M059J (cell line): ENCODE results near the gene CAPN12. TPM values are rescaled to one million over a fixed set of nuclear protein-coding genes. Genes with fewer than 3 reads are reported as not detected.

Source experiments
- DNase-seq: peaks from one replicate; pipeline ENCODE4 v3.0.0-alpha.2; 2012; ENCODE audit warnings: low read depth
- total RNA-seq: library from RNA; depleted of rRNA; stranded (reverse); fragments of >200 nt; shearing (Covaris generic); gene quantifications from 2 replicates; pipeline ENCODE4 v1.2.3, GENCODE V29; 2014

Gene CAPN12
- total RNA-seq, 1 experiment from 2014 or later = 1.0 TPM

GRCh38 chr19:38726761-38727301 is 17.4 kb downstream of the CAPN12 start:
- DNase-seq = no peak

- DNase-seq = no peak
Measured at GRCh38 chr19:38726284-38726673, 18.0 kb downstream of the CAPN12 start.

- no peak for DNase-seq
Measured at GRCh38 chr19:38725469-38726283, 18.6 kb downstream of the CAPN12 start.

- no peak for DNase-seq
Measured at GRCh38 chr19:38723990-38724854, 20.1 kb downstream of the CAPN12 start.

GRCh38 chr19:38723606-38723965 is 20.7 kb downstream of the CAPN12 start:
- DNase-seq = no peak

- DNase-seq = no peak
Measured at GRCh38 chr19:38722947-38723605, 21.2 kb downstream of the CAPN12 start.

GRCh38 chr19:38721979-38722773 is 22.1 kb downstream of the CAPN12 start:
- DNase-seq = no peak

GRCh38 chr19:38721496-38721895 is 22.8 kb downstream of the CAPN12 start:
- no peak for DNase-seq

- DNase-seq = no peak
Measured at GRCh38 chr19:38720559-38721236, 23.6 kb downstream of the CAPN12 start.

GRCh38 chr19:38719761-38720558 is 24.3 kb downstream of the CAPN12 start:
- peak; percentile 65 for DNase-seq

- peak; percentile 67 for DNase-seq
Measured at GRCh38 chr19:38718747-38719543, 25.3 kb downstream of the CAPN12 start.

- no peak for DNase-seq
Measured at GRCh38 chr19:38717855-38718254, 26.4 kb downstream of the CAPN12 start.

GRCh38 chr19:38717051-38717450 is 27.2 kb downstream of the CAPN12 start:
- no peak for DNase-seq

- no peak for DNase-seq
Measured at GRCh38 chr19:38715555-38715954, 28.7 kb downstream of the CAPN12 start.

- DNase-seq = no peak
Measured at GRCh38 chr19:38714354-38714778, 29.9 kb downstream of the CAPN12 start.

GRCh38 chr19:38713865-38714264 is 30.4 kb downstream of the CAPN12 start:
- no peak for DNase-seq

- DNase-seq = no peak
Measured at GRCh38 chr19:38713227-38713649, 31.0 kb downstream of the CAPN12 start.

GRCh38 chr19:38712161-38712748 is 32.0 kb downstream of the CAPN12 start:
- DNase-seq = no peak
